Caco-2 (cell line): ENCODE results near the gene TTC13. TPM values are rescaled to one million over a fixed set of nuclear protein-coding genes. Genes with fewer than 3 reads are reported as not detected.

Source experiments
- BruUV-seq: library from RNA; stranded (reverse); fragments of 400-500 nt; replicated peaks from 2 replicates; lab custom pipeline; 2021; lab: Mats Ljungman, UMichigan
- CTCF ChIA-PET: fragments of 300-600 bp; sonication (Branson Sonifier 250); formaldehyde crosslinking; loops from one replicate; lab custom pipeline; 2022; ENCODE audit warnings: antibody characterized with exemption; lab: Charles Lee
- POLR2A ChIA-PET: fragments of 300-600 bp; sonication (Branson Sonifier 250); formaldehyde crosslinking; loops from one replicate; lab custom pipeline; 2022; ENCODE audit warnings: antibody characterized with exemption; lab: Charles Lee
- DNase-seq, 2 experiments: peaks; one replicate each; pipeline versions ENCODE4 v3.0.0 to v3.0.0-alpha.2; 2020 to 2022
- H3K27me3 ChIP-seq: replicated peaks from 2 replicates; pipeline ENCODE4 v1.6.0; 2011; ENCODE audit warnings: low read length; ENCODE audit not compliant: control insufficient read depth, insufficient read depth
- H3K36me3 ChIP-seq: 2 replicates; pipeline ENCODE4 v1.5.1; 2011; ENCODE audit warnings: low read length; ENCODE audit not compliant: control insufficient read depth, insufficient read depth
- H3K4me1 ChIP-seq: fragments of 250-450 bp; sonication (Bioruptor Pico); 2 replicates; pipeline ENCODE4 v1.5.1; 2020; ENCODE audit warnings: mild to moderate bottlenecking
- H3K4me3 ChIP-seq: 2 replicates; pipeline ENCODE4 v1.5.1; 2011; ENCODE audit warnings: low read depth, mild to moderate bottlenecking, control low read depth, low read length
- H3K9me3 ChIP-seq: fragments of 250-450 bp; sonication (Bioruptor Pico); 2 replicates; pipeline ENCODE4 v1.5.1; 2020; ENCODE audit warnings: mild to moderate bottlenecking, moderate library complexity
- H3K27ac Mint-ChIP-seq: one replicate; pipeline ENCODE4 v1.8.0; 2022; ENCODE audit warnings: mixed read lengths; ENCODE audit not compliant: unreplicated experiment
- H3K27me3 Mint-ChIP-seq: one replicate; pipeline ENCODE4 v1.8.0; 2022; ENCODE audit warnings: mixed read lengths; ENCODE audit not compliant: insufficient read depth, unreplicated experiment
- H3K36me3 Mint-ChIP-seq: one replicate; pipeline ENCODE4 v1.8.0; 2022; ENCODE audit warnings: mild to moderate bottlenecking, mixed read lengths; ENCODE audit not compliant: insufficient read depth, unreplicated experiment
- H3K4me1 Mint-ChIP-seq: one replicate; pipeline ENCODE4 v1.8.0; 2022; ENCODE audit warnings: low read depth, mixed read lengths; ENCODE audit not compliant: unreplicated experiment
- H3K4me3 Mint-ChIP-seq: one replicate; pipeline ENCODE4 v1.8.0; 2022; ENCODE audit warnings: mild to moderate bottlenecking, moderate library complexity, mixed read lengths; ENCODE audit not compliant: unreplicated experiment
- H3K9me3 Mint-ChIP-seq: one replicate; pipeline ENCODE4 v1.8.0; 2022; ENCODE audit warnings: mixed read lengths; ENCODE audit not compliant: unreplicated experiment
- CTCF ChIP-seq, 2 experiments: fragments of 200-600 bp in 1 of 2; IDR thresholded peaks; 1 replicate in 1 of 2; 2 replicates in 1 of 2; pipeline versions ENCODE4 v1.5.1 to v1.8.0; 2011 to 2022; ENCODE audit warnings: antibody characterized with exemption in 1 of 2, control low read depth in 1 of 2, inconsistent platforms in 1 of 2, low read depth in 1 of 2, low read length in 1 of 2, mild to moderate bottlenecking in 1 of 2, moderate library complexity in 1 of 2; ENCODE audit not compliant: insufficient read depth in 1 of 2, severe bottlenecking in 1 of 2, unreplicated experiment in 1 of 2
- intact Hi-C: fragments of 100-400 bp; cut with micrococcal nuclease; formaldehyde crosslinking; loops from one replicate; pipeline ENCODE4 v1.10.0; 2022; ENCODE audit not compliant: unreplicated experiment
- total RNA-seq: library from RNA; stranded (reverse); gene quantifications from 2 replicates; pipeline ENCODE4 v1.2.3, GENCODE V29; 2022

TTC13 gene
- total RNA-seq, 1 experiment from 2014 or later: 57.6 TPM

GRCh38 chr1:230857822-230858221 is 120.8 kb downstream of the TTC13 start:
- ChIA-PET CTCF (no interaction called here), POLR2A (interaction anchor here (1.2 kb wide), 1 partner anchor 81 kb away, joined by 4 read pairs; no protein-coding TSS in a partner anchor)
- Mint-ChIP-seq H3K4me1 (peaks cover 13% of the 10 kb centered on the region), H3K36me3 (peaks cover 71% of the 10 kb centered on the region), H3K27me3 (no peaks in the 10 kb centered on the region), H3K4me3 (no peak overlapping the region), H3K9me3 (peaks cover 35% of the 10 kb centered on the region), H3K27ac (no peak overlapping the region)
- no TSS peak for BruUV-seq
- TF ChIP-seq CTCF (IDR thresholded peaks at IDR 0.05; ENCODE audit: insufficient read depth in 1 of 2, low read depth in 1 of 2, low read length in 1 of 2, severe bottlenecking in 1 of 2, unreplicated experiment in 1 of 2): no peak
- intact Hi-C loops: no loop called here
- H3K27me3 ChIP-seq: no peaks in the 10 kb centered on the region
- DNase-seq: no peak
- peaks cover 20% of the 10 kb centered on the region for H3K4me1 ChIP-seq
- peaks cover 7% of the 10 kb centered on the region; the same call in 1 of the 2 replicates for H3K36me3 ChIP-seq
- no peak overlapping the region for H3K4me3 ChIP-seq
- no peaks in the 10 kb centered on the region; the same call in 1 of the 2 replicates for H3K9me3 ChIP-seq

DNA sequence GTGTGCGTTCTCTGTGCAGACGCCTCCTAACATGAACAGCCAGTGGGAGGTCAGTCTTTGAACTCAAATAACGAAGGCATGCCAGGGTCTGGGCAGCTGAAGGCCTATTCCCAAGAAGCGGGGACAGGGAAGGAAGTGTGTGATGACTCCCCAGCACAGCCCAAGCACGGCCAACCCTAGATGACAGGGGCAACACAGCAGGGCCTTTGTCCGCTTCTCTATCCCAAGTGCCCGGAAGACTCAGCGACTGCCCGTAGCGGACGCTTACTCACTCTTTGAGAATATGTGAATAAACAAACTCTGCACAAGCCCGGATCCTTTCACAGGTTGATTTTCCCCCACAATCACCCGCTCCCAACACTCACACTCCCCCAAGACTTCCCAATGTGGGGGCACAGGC is 121.6 kb downstream of the TTC13 start:
- no peak overlapping the region for H3K4me3 ChIP-seq
- POLR2A ChIA-PET: no interaction called here

More for the DNA sequence above, 121.6 kb downstream of the TTC13 start:
- TF ChIP-seq CTCF (IDR thresholded peaks at IDR 0.05; ENCODE audit: insufficient read depth in 1 of 2, low read depth in 1 of 2, low read length in 1 of 2, severe bottlenecking in 1 of 2, unreplicated experiment in 1 of 2): no peak
- Mint-ChIP-seq H3K4me1 (peaks cover 6% of the 10 kb centered on the region), H3K9me3 (peaks cover 39% of the 10 kb centered on the region), H3K27ac (no peak overlapping the region), H3K4me3 (no peak overlapping the region), H3K36me3 (peaks cover 77% of the 10 kb centered on the region), H3K27me3 (no peaks in the 10 kb centered on the region)
- BruUV-seq: no TSS peak
- Histone ChIP-seq H3K4me1 (peaks cover 19% of the 10 kb centered on the region), H3K27me3 (no peaks in the 10 kb centered on the region), H3K9me3 (no peaks in the 10 kb centered on the region; the same call in 1 of the 2 replicates), H3K36me3 (peaks cover 7% of the 10 kb centered on the region; the same call in 1 of the 2 replicates)
- no peak for DNase-seq
- CTCF ChIA-PET: no interaction called here
- intact Hi-C loops: no loop called here

Other genes starting within 250 kb of the TTC13 start
- gene CAPN9, start 231.5 kb downstream of the TTC13 start, total RNA-seq: 0.28 and 0.39 TPM in 2 replicates
- 80.1 and 92.2 TPM in 2 replicates for gene C1orf198, start 110.3 kb downstream of the TTC13 start, total RNA-seq
- gene ARV1, start 233 bp upstream of the TTC13 start, total RNA-seq: 8.6 and 9.8 TPM in 2 replicates
- 38.8 and 44.2 TPM in 2 replicates for gene FAM89A, start 61.4 kb upstream of the TTC13 start, total RNA-seq
- 0.54 and 0.58 TPM in 2 replicates for gene TRIM67, start 183.2 kb upstream of the TTC13 start, total RNA-seq